Smooth muscle cell (in vitro differentiated cells): Measurements from ENCODE around the gene SAFB2. TPM values are rescaled to one million over a fixed set of nuclear protein-coding genes. Genes with fewer than 3 reads are reported as not detected.
A peak's percentile ranks its signal among the peaks of the same experiment; 100 is the strongest.

Experiments used
- DNase-seq: peaks from one replicate; lab custom pipeline; 2025; ENCODE audit not compliant: unreplicated experiment; lab: John Stamatoyannopoulos, UW
- H2AFZ ChIP-seq: fragments of 200-600 bp; sonication (generic); 2 replicates; pipeline ENCODE4 v1.6.0; 2016; ENCODE audit warnings: antibody characterized with exemption, low read depth, mild to moderate bottlenecking
- H3F3A ChIP-seq: fragments of 200-600 bp; sonication (generic); 2 replicates; pipeline ENCODE4 v1.6.0; 2017; ENCODE audit warnings: antibody characterized with exemption, low read depth
- H3K27ac ChIP-seq: fragments of 200-600 bp; sonication (generic); 2 replicates; pipeline ENCODE4 v1.5.1; 2016; ENCODE audit warnings: low read depth, mild to moderate bottlenecking
- H3K27me3 ChIP-seq: fragments of 200-600 bp; sonication (generic); 2 replicates; pipeline ENCODE4 v1.6.1; 2016; ENCODE audit warnings: low read depth, mild to moderate bottlenecking
- H3K36me3 ChIP-seq: fragments of 200-600 bp; sonication (generic); 2 replicates; pipeline ENCODE4 v1.5.1; 2016; ENCODE audit warnings: low read depth
- H3K4me1 ChIP-seq: fragments of 200-600 bp; sonication (generic); 2 replicates; pipeline ENCODE4 v1.5.1; 2016; ENCODE audit warnings: low read depth
- H3K4me2 ChIP-seq: fragments of 200-600 bp; sonication (generic); 2 replicates; pipeline ENCODE4 v1.6.0; 2016; ENCODE audit warnings: mild to moderate bottlenecking
- H3K4me3 ChIP-seq: fragments of 200-600 bp; sonication (generic); 2 replicates; pipeline ENCODE4 v1.5.1; 2016; ENCODE audit warnings: mild to moderate bottlenecking
- H3K79me2 ChIP-seq: fragments of 200-600 bp; sonication (generic); 2 replicates; pipeline ENCODE4 v1.6.0; 2016; ENCODE audit warnings: low read depth, mild to moderate bottlenecking
- H3K9ac ChIP-seq: fragments of 200-600 bp; sonication (generic); 2 replicates; pipeline ENCODE4 v1.6.0; 2016; ENCODE audit warnings: low read depth
- H3K9me3 ChIP-seq: fragments of 200-600 bp; sonication (generic); replicated peaks from 2 replicates; pipeline ENCODE4 v1.5.1; 2016; ENCODE audit warnings: low read depth
- H4K20me1 ChIP-seq: fragments of 200-600 bp; sonication (generic); 2 replicates; pipeline ENCODE4 v1.6.0; 2016; ENCODE audit warnings: low read depth
- CTCF ChIP-seq: fragments of 200-600 bp; sonication (generic); IDR thresholded peaks from 2 replicates; pipeline ENCODE4 v1.5.1; 2017; ENCODE audit warnings: borderline replicate concordance, mild to moderate bottlenecking, antibody characterized with exemption; ENCODE audit not compliant: insufficient read depth, poor library complexity, severe bottlenecking
- WGBS: methylation state at CpG from one replicate; pipeline ENCODE4 v1.1.7; 2016; ENCODE audit warnings: low lambda C conversion rate; 5-methylcytosine and 5-hydroxymethylcytosine counted together
- polyA plus RNA-seq: library from polyadenylated mRNA; unstranded; fragments of >200 nt; fragmentation: Nextera tagmentation; extraction: Ambion mirVana; gene quantifications from 2 replicates; pipeline ENCODE4 v1.2.1, GENCODE V29; 2016
- total RNA-seq: library from RNA; depleted of rRNA; stranded (reverse); fragments of >200 nt; gene quantifications from 2 replicates; pipeline ENCODE4 v1.2.3, GENCODE V29; 2014

SAFB2 gene
- total and polyA plus RNA-seq, 2 experiments from 2014 or later = 28.9 to 44.9 TPM

- H3K4me2 ChIP-seq = no peak overlapping the region
- DNase-seq = no peak
- peaks cover 99% of the 10 kb centered on the region for H3K79me2 ChIP-seq
- H3F3A ChIP-seq = peaks cover 2% of the 10 kb centered on the region
- H3K27ac ChIP-seq = no peak overlapping the region
- no peak overlapping the region for H3K9ac ChIP-seq
- WGBS = 96% methylated on average over 9 of the region's 9 CpGs
- H2AFZ ChIP-seq = no peak overlapping the region
- no peak overlapping the region for H3K4me3 ChIP-seq
- peaks cover 98% of the 10 kb centered on the region for H4K20me1 ChIP-seq
- H3K4me1 ChIP-seq = peaks cover 21% of the 10 kb centered on the region
- no peaks in the 10 kb centered on the region for H3K9me3 ChIP-seq
- H3K27me3 ChIP-seq = no peaks in the 10 kb centered on the region
- no peak for TF ChIP-seq CTCF
- H3K36me3 ChIP-seq = no peaks in the 10 kb centered on the region
Observed at GRCh38 chr19:5628919-5629481, 6.4 kb upstream of the SAFB2 start.

GRCh38 chr19:5628461-5628860 is 5.9 kb upstream of the SAFB2 start:
- Histone ChIP-seq H3K27me3 (no peaks in the 10 kb centered on the region), H3K4me1 (peaks cover 21% of the 10 kb centered on the region), H3K79me2 (peaks cover 99% of the 10 kb centered on the region), H3K4me2 (no peak overlapping the region), H3K9ac (no peak overlapping the region), H3K27ac (no peak overlapping the region), H3F3A (peaks cover 7% of the 10 kb centered on the region), H3K9me3 (no peaks in the 10 kb centered on the region), H4K20me1 (peaks cover 99% of the 10 kb centered on the region), H2AFZ (no peak overlapping the region), H3K36me3 (no peaks in the 10 kb centered on the region), H3K4me3 (no peak overlapping the region)
- DNase-seq = no peak
- WGBS = 90% methylated on average over 1 of the region's 1 CpG
- TF ChIP-seq CTCF = no peak

- WGBS = 66% methylated on average over 6 of the region's 6 CpGs
- H3K36me3 ChIP-seq = no peaks in the 10 kb centered on the region
- peaks cover 90% of the 10 kb centered on the region for H4K20me1 ChIP-seq
Observed at GRCh38 chr19:5627395-5627904, 4.9 kb upstream of the SAFB2 start.

More at GRCh38 chr19:5627395-5627904, 4.9 kb upstream of the SAFB2 start:
- H3K9ac ChIP-seq = no peak overlapping the region
- H3K27me3 ChIP-seq = no peaks in the 10 kb centered on the region
- H3K4me2 ChIP-seq = peak overlapping the region; percentile 18
- no peaks in the 10 kb centered on the region for H3K9me3 ChIP-seq
- no peak for TF ChIP-seq CTCF
- H3F3A ChIP-seq = peaks cover 9% of the 10 kb centered on the region
- H3K4me3 ChIP-seq = no peak overlapping the region
- H3K27ac ChIP-seq = peak overlapping the region; percentile 4
- no peak overlapping the region for H2AFZ ChIP-seq
- H3K79me2 ChIP-seq = peaks cover 95% of the 10 kb centered on the region
- DNase-seq = no peak
- peaks cover 21% of the 10 kb centered on the region for H3K4me1 ChIP-seq
